H9 (cell line): ENCODE results near the gene C1QL1. TPM values are rescaled to one million over a fixed set of nuclear protein-coding genes. Genes with fewer than 3 reads are reported as not detected.

Experiments
- DNase-seq: peaks from one replicate; pipeline ENCODE4 v3.0.0-alpha.2; 2017
- H2AFZ ChIP-seq: one replicate; pipeline ENCODE4 v1.6.1; 2013; ENCODE audit warnings: mild to moderate bottlenecking, low read length, control low read depth, moderate library complexity
- H2AK5ac ChIP-seq: 2 replicates; pipeline ENCODE4 v1.6.1; 2013; ENCODE audit warnings: low read length, control low read depth, mixed read lengths; ENCODE audit not compliant: insufficient read length
- H2BK120ac ChIP-seq: one replicate; pipeline ENCODE4 v1.6.1; 2013; ENCODE audit warnings: low read depth, mild to moderate bottlenecking, low read length, control low read depth, inconsistent platforms; ENCODE audit not compliant: poor library complexity, severe bottlenecking
- H2BK12ac ChIP-seq: 2 replicates; pipeline ENCODE4 v1.6.1; 2013; ENCODE audit warnings: low read length, control low read depth, mixed read lengths, low read depth; ENCODE audit not compliant: insufficient read length
- H2BK15ac ChIP-seq: 2 replicates; pipeline ENCODE4 v1.6.1; 2013; ENCODE audit warnings: low read depth, low read length, control low read depth
- H2BK20ac ChIP-seq: one replicate; pipeline ENCODE4 v1.6.1; 2013; ENCODE audit warnings: low read depth, mild to moderate bottlenecking, low read length, control low read depth, inconsistent platforms; ENCODE audit not compliant: poor library complexity, severe bottlenecking
- H2BK5ac ChIP-seq: 2 replicates; pipeline ENCODE4 v1.6.1; 2013; ENCODE audit warnings: low read length, control low read depth, mixed read lengths; ENCODE audit not compliant: insufficient read length
- H3K14ac ChIP-seq: 2 replicates; pipeline ENCODE4 v1.6.1; 2013; ENCODE audit warnings: low read length, control low read depth; ENCODE audit not compliant: insufficient read depth
- H3K18ac ChIP-seq: 2 replicates; pipeline ENCODE4 v1.6.1; 2013; ENCODE audit warnings: low read depth, mild to moderate bottlenecking, mixed read lengths, low read length, control low read depth; ENCODE audit not compliant: insufficient read length
- H3K23ac ChIP-seq: 2 replicates; pipeline ENCODE4 v1.6.1; 2013; ENCODE audit warnings: low read length, control low read depth, mixed read lengths, low read depth; ENCODE audit not compliant: insufficient read length
- H3K23me2 ChIP-seq: 2 replicates; pipeline ENCODE4 v1.6.1; 2013; ENCODE audit warnings: low read depth, mild to moderate bottlenecking, mixed read lengths, low read length, control low read depth; ENCODE audit not compliant: insufficient read length, poor library complexity, severe bottlenecking
- H3K27ac ChIP-seq: 2 replicates; pipeline ENCODE4 v1.5.1; 2013; ENCODE audit warnings: low read length, control low read depth, mixed read lengths, low read depth; ENCODE audit not compliant: insufficient read length
- H3K27me3 ChIP-seq: 2 replicates; pipeline ENCODE4 v1.6.1; 2013; ENCODE audit warnings: low read length, control low read depth, inconsistent platforms; ENCODE audit not compliant: insufficient read depth
- H3K4ac ChIP-seq: 2 replicates; pipeline ENCODE4 v1.6.1; 2013; ENCODE audit warnings: low read depth, mild to moderate bottlenecking, control low read depth, inconsistent platforms, low read length, moderate library complexity
- H3K4me1 ChIP-seq: 2 replicates; pipeline ENCODE4 v1.6.1; 2013; ENCODE audit warnings: low read length, control low read depth, inconsistent platforms; ENCODE audit not compliant: insufficient read depth
- H3K4me2 ChIP-seq: 2 replicates; pipeline ENCODE4 v1.6.1; 2013; ENCODE audit warnings: low read length, control low read depth, mixed read lengths; ENCODE audit not compliant: insufficient read length, insufficient read depth
- H3K56ac ChIP-seq: 2 replicates; pipeline ENCODE4 v1.6.1; 2013; ENCODE audit warnings: low read depth, mild to moderate bottlenecking, mixed read lengths, low read length, control low read depth; ENCODE audit not compliant: insufficient read length
- H3K79me1 ChIP-seq: 2 replicates; pipeline ENCODE4 v1.6.1; 2013; ENCODE audit warnings: low read depth, mild to moderate bottlenecking, moderate library complexity, low read length, control low read depth, inconsistent platforms; ENCODE audit not compliant: insufficient read depth, poor library complexity, severe bottlenecking
- H3K79me2 ChIP-seq: 2 replicates; pipeline ENCODE4 v1.6.1; 2013; ENCODE audit warnings: low read length, control low read depth, inconsistent platforms; ENCODE audit not compliant: insufficient read depth
- H3K9ac ChIP-seq: 2 replicates; pipeline ENCODE4 v1.6.1; 2013; ENCODE audit warnings: low read length, control low read depth, mixed read lengths; ENCODE audit not compliant: insufficient read length; ENCODE audit errors: extremely low read depth
- H3K9me3 ChIP-seq: one replicate; pipeline ENCODE4 v1.6.1; 2013; ENCODE audit warnings: low read depth, low read length, inconsistent platforms; ENCODE audit not compliant: control insufficient read depth
- H3T11ph ChIP-seq: one replicate; pipeline ENCODE4 v1.6.1; 2013; ENCODE audit warnings: mild to moderate bottlenecking, low read length, control low read depth, inconsistent platforms
- H4K20me1 ChIP-seq: one replicate; pipeline ENCODE4 v1.6.1; 2013; ENCODE audit not compliant: control insufficient read depth, insufficient read length, insufficient read depth
- H4K5ac ChIP-seq: 2 replicates; pipeline ENCODE4 v1.6.1; 2013; ENCODE audit warnings: low read depth, mild to moderate bottlenecking, mixed read lengths, low read length, control low read depth; ENCODE audit not compliant: insufficient read length
- H4K8ac ChIP-seq: replicated peaks from 2 replicates; pipeline ENCODE4 v1.6.1; 2013; ENCODE audit warnings: low read length, control low read depth, mixed read lengths, low read depth; ENCODE audit not compliant: insufficient read length
- H4K91ac ChIP-seq: 2 replicates; pipeline ENCODE4 v1.6.1; 2013; ENCODE audit warnings: low read depth, mild to moderate bottlenecking, moderate library complexity, mixed read lengths, low read length, control low read depth; ENCODE audit not compliant: insufficient read length
- H3K27ac Mint-ChIP-seq, 3 experiments: 2 replicates in 2 of 3; 3 replicates in 1 of 3; pipeline ENCODE4 v1.8.0; 2020 to 2021; ENCODE audit warnings: mixed read lengths in 3 of 3, mild to moderate bottlenecking in 1 of 3, moderate library complexity in 1 of 3
- H3K27me3 Mint-ChIP-seq: 2 replicates; pipeline ENCODE4 v1.8.0; 2021; ENCODE audit warnings: low read depth, mild to moderate bottlenecking, moderate library complexity, mixed read lengths
- H3K36me3 Mint-ChIP-seq, 3 experiments: 2 replicates in 2 of 3; 3 replicates in 1 of 3; pipeline ENCODE4 v1.8.0; 2020 to 2021; ENCODE audit warnings: low read depth in 3 of 3, mixed read lengths in 3 of 3; ENCODE audit not compliant: insufficient read depth in 1 of 3
- H3K4me1 Mint-ChIP-seq, 2 experiments: 2 replicates each; pipeline ENCODE4 v1.8.0; 2020; ENCODE audit warnings: mixed read lengths in 2 of 2
- H3K4me3 Mint-ChIP-seq, 2 experiments: 2 replicates in 1 of 2; 3 replicates in 1 of 2; pipeline ENCODE4 v1.8.0; 2020 to 2021; ENCODE audit warnings: mild to moderate bottlenecking in 2 of 2, mixed read lengths in 2 of 2, moderate library complexity in 1 of 2
- H3K9me3 Mint-ChIP-seq, 2 experiments: 2 replicates in 1 of 2; 3 replicates in 1 of 2; pipeline ENCODE4 v1.8.0; 2020; ENCODE audit warnings: mild to moderate bottlenecking in 2 of 2, mixed read lengths in 2 of 2, moderate library complexity in 1 of 2
- CTCF ChIP-seq: fragments of 200-600 bp; sonication (generic); conservative IDR thresholded peaks from 3 replicates; pipeline ENCODE4 v1.8.0; 2021; ENCODE audit warnings: antibody characterized with exemption, mild to moderate bottlenecking
- WGBS: extraction: QIAGEN DNeasy Blood & Tissue Kit; methylation state at CpG from one replicate; pipeline ENCODE4 v1.1.7; 2013; ENCODE audit warnings: missing lambda C conversion rate, low lambda C conversion rate, mixed read lengths; ENCODE audit not compliant: insufficient read length; ENCODE audit errors: extremely low coverage; 5-methylcytosine and 5-hydroxymethylcytosine counted together
- microRNA-seq: library from miRNA; unstranded; fragments of <30 nt; microRNA quantifications from one replicate; pipeline ENCODE4, GENCODE V29; 2020; ENCODE audit warnings: borderline microRNAs expressed
- total RNA-seq: library from RNA; stranded (reverse); gene quantifications from 2 replicates; pipeline ENCODE4 v1.2.1, GENCODE V29; 2021

The C1QL1 gene
- total RNA-seq, 1 experiment from 2014 or later, result 6.0 TPM

GRCh38 chr17:44910231-44911106 lies 57.6 kb downstream of the C1QL1 start:
- no peak overlapping the region for H4K91ac ChIP-seq
- no peak overlapping the region for H2AFZ ChIP-seq
- no peak overlapping the region for H3K27ac ChIP-seq
- no peak overlapping the region for H4K8ac ChIP-seq
- no peak overlapping the region for H3K9ac ChIP-seq
- H3K14ac ChIP-seq, result no peak overlapping the region
- H3K27me3 ChIP-seq, result peaks cover 2% of the 10 kb centered on the region; the same call in 1 of the 2 replicates
- no peak for TF ChIP-seq CTCF
- no peaks in the 10 kb centered on the region for H3K79me2 ChIP-seq
- Mint-ChIP-seq H3K27ac (no peak overlapping the region), H3K4me1 (peaks cover 14 to 18% of the 10 kb centered on the region in 2 experiments), H3K4me3 (peak overlapping the region; percentile 63 to 80), H3K36me3 (no peaks in the 10 kb centered on the region), H3K9me3 (no peaks in the 10 kb centered on the region), H3K27me3 (peaks cover 52% of the 10 kb centered on the region)
- H2BK15ac ChIP-seq, result no peak overlapping the region
- H3K4me1 ChIP-seq, result peaks cover 2% of the 10 kb centered on the region; the same call in 1 of the 2 replicates
- H3K23ac ChIP-seq, result no peak overlapping the region
- no peak overlapping the region for H3K18ac ChIP-seq
- no peak overlapping the region for H3K56ac ChIP-seq
- peaks cover 6% of the 10 kb centered on the region for H3K23me2 ChIP-seq
- no peaks in the 10 kb centered on the region for H3K79me1 ChIP-seq
- no peak overlapping the region for H4K5ac ChIP-seq
- no peak overlapping the region for H2BK12ac ChIP-seq
- no peak for DNase-seq
- H3T11ph ChIP-seq, result no peak overlapping the region
- no peak overlapping the region for H3K4ac ChIP-seq
- H2BK5ac ChIP-seq, result no peak overlapping the region
- H2BK120ac ChIP-seq, result no peak overlapping the region
- H4K20me1 ChIP-seq, result no peaks in the 10 kb centered on the region
- no CpG with 5 or more reads among the region's 13 CpGs for WGBS
- peak overlapping the region; percentile 35 for H3K4me2 ChIP-seq
- H2AK5ac ChIP-seq, result no peak overlapping the region
- no peaks in the 10 kb centered on the region for H3K9me3 ChIP-seq
- no peak overlapping the region for H2BK20ac ChIP-seq

Small RNA genes within 50 kb of the gene (microRNA-seq; reads per million reads assigned to microRNA genes)
- gene MIR6783, result 0.58 reads per million

Other genes starting within 250 kb of the C1QL1 start
- gene ADAM11, start 209.3 kb downstream of the C1QL1 start, total RNA-seq, result 2.7 and 4.6 TPM in 2 replicates
- 114 and 119 TPM in 2 replicates for gene GJC1, start 138.0 kb downstream of the C1QL1 start, total RNA-seq
- gene HIGD1B, start 120.4 kb downstream of the C1QL1 start, total RNA-seq, result not detected in 2 replicates
- gene EFTUD2, start 68.9 kb downstream of the C1QL1 start, total RNA-seq, result 150 and 161 TPM in 2 replicates
- gene GFAP, start 52.8 kb downstream of the C1QL1 start, total RNA-seq, result 1.1 and 1.2 TPM in 2 replicates
- 51.8 and 52.6 TPM in 2 replicates for gene KIF18B, start 20.5 kb downstream of the C1QL1 start, total RNA-seq
- gene DCAKD, start 83.3 kb upstream of the C1QL1 start, total RNA-seq, result 48.3 and 53.2 TPM in 2 replicates
- gene NMT1, start 93.0 kb upstream of the C1QL1 start, total RNA-seq, result 150 and 151 TPM in 2 replicates
- gene PLCD3, start 164.2 kb upstream of the C1QL1 start, total RNA-seq, result 41.6 and 48.5 TPM in 2 replicates
- 9.7 and 10.5 TPM in 2 replicates for gene ACBD4, start 167.4 kb upstream of the C1QL1 start, total RNA-seq
- 32.4 and 33.0 TPM in 2 replicates for gene HEXIM1, start 180.2 kb upstream of the C1QL1 start, total RNA-seq
- 12.5 and 16.1 TPM in 2 replicates for gene HEXIM2, start 193.6 kb upstream of the C1QL1 start, total RNA-seq